ENCODE data around the gene SERF2.
A peak's percentile ranks its signal among the peaks of the same experiment; 100 is the strongest.
"Not testable (repeated sequence)": the region's sequence is repeated elsewhere in the genome, so short reads cannot be mapped to it uniquely, and the experiment has no call there.

SERF2 gene

DNA sequence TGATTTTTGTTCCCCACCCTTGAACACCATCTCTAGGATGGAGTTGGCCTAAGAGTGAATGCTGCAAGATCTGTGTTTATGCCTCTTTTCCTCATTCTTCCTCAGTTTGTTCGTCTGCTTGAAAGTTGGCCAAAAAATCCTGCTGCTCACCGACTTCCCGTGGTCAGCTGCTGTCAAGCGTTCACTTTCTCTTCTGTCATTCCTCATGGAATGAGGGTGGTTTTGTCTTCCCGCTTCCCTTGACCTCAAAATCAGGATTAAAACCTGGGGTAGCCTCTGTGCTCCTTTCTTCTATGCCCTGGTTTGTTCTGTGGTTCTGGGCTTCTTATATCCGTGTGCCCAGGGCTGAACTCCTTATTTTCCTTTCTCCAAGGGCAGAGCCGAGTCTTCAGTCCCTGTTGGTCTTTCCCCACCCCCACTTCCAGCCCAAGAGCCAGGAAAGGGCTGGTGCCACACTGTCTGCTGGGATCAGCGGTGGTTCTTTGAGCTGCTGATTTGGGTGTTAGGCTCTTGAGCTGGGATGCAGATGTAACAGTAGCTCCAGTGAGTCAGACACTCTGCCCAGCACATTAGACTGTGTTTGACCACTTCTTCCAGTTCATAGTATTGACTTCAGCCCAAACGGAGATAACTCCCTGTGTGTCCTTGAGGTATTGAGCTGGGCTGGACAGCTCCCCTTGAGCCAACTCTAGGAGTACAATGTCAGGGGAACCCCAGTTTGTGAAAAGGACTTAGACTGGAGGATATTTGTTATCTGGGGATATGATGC is 2.3 kb downstream of the SERF2 start:
- DNase-seq, result no peak

- no peak for DNase-seq
Observed at GRCh38 chr15:43795197-43795596, 3.1 kb downstream of the SERF2 start.

- DNase-seq, result no peak
Observed at GRCh38 chr15:43795997-43796396, 3.9 kb downstream of the SERF2 start.

- DNase-seq, result no peak
Observed at GRCh38 chr15:43796566-43796965, 4.4 kb downstream of the SERF2 start.

DNA sequence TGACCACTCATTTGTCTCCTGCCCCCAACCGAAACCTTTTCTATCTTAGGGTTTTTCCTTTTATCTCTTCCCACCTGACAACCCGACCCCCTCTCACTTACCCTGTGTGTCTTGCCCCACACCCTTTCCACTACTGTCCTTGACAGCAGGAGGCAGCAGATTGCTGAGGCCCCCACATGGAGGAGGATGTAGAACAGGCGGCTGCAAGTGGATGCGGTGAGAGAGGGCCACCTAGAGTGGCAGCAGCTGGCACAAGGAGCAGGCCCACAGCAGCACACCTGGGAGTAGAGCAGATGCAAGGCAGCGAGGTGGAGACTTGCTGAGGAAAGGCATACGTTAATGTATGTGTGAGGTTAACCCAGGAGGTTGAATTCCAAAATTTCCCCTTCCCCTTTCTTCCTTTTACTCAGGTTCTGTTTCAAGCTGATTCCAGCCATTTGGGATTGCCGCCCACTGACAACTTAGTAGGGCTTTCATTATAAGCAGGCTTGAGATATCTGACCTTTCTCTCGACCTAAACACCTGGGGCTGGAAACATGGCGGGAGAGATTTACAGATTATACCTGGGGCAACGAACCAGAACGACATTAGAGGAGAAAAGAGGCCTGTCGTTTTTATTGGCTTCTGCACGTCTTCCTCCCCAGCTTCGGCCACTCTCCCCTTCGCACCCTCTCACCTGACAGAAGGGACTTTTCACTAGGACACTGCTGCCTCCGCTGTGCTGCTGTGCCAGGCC is 7.3 kb downstream of the SERF2 start:
- peak; percentile 84 to 93 for DNase-seq

DNA sequence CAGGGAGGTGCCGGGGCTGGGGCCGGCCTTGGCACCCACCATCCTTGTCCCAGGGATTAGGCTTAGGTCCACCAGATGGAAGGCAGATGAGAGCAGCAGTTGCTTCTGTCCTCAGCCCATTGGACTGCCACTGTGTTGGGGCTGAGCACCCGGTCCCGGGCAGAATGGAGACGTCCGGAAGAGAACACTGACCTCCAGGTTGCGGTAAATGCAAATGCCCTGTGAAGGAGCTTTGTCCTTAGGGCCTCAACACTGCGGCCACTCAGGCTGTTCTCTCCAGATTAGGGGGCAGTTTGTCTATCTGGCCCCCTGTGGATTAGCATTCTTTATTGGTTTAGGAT is 7.8 kb downstream of the SERF2 start, which contains the start of gene SERINC4:
Gene SERINC4, minus strand, starts transcription at position 276 of the 341 bp plus-strand sequence. Its CDS starts 234 bp downstream, at position 42.
- DNase-seq, result peak; percentile 72 to 75

GRCh38 chr15:43800286-43801141 is 8.4 kb downstream of the SERF2 start, which contains the start of gene HYPK:
TSS of gene HYPK (plus strand) at chr15:43800599. CDS start at chr15:43800623, 24 bp downstream.
- DNase-seq, result peak; percentile 72 to 87

DNA sequence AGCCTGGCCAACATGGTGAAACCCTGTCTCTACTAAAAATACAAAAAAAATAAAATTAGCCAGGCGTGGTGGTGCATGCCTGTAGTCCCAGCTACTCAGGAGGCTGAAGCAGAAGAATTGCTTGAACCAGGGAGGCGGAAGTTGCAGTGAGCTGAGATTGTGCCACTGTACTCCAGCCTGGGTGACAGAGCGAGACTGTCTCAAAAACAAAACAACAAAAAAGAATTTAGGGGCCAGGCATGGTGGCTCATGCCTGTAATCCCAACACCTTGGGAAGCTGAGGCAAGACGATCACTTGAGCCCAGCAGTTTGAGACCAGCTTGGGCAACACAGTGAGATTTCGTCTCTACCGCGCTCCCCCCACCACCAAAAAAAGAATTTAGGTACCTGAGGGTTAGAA is 10.6 kb downstream of the SERF2 start:
- not testable (repeated sequence) for DNase-seq

- DNase-seq, result no peak
Observed at GRCh38 chr15:43808435-43808950, 16.4 kb downstream of the SERF2 start.

- no peak for DNase-seq
Observed at GRCh38 chr15:43808960-43809678, 17.0 kb downstream of the SERF2 start.

DNA sequence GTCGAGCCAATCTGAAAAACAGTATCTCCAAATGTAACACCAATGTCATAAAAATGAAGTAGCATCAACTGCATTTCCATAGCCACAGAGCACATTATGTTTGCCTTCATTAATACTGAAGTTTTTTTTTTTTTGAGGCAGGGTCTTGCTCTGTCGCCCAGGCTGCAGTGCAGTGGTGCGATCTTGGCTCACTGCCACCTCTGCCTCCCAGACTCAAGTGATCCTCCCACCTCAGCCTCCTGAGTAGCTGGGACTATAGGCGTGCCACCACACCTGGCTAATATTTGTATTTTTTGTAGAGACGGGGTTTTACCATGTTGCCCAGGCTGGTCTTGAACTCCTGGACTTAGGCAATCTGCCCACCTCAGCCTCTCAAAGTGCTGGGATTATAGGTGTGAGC is 22.9 kb downstream of the SERF2 start:
- DNase-seq, result not testable (repeated sequence)

DNA sequence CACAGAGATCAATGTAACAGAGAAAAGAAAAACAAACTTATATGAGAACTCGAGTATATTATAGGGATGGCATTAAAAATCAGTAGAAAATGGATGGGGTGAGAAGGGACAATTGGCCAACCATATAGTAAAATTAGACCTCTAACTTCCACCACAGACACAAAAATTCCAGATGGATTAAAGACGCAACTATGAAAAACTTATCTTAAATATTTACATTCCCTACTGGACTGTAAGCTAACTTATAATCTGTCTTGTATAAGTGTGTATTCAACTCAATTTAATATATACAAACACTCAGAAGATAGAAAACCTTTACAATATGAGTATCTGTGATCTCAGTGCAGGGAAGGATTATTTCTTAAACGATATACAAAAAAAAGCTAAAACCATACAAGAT is 29.4 kb downstream of the SERF2 start:
- DNase-seq, result no peak

DNA sequence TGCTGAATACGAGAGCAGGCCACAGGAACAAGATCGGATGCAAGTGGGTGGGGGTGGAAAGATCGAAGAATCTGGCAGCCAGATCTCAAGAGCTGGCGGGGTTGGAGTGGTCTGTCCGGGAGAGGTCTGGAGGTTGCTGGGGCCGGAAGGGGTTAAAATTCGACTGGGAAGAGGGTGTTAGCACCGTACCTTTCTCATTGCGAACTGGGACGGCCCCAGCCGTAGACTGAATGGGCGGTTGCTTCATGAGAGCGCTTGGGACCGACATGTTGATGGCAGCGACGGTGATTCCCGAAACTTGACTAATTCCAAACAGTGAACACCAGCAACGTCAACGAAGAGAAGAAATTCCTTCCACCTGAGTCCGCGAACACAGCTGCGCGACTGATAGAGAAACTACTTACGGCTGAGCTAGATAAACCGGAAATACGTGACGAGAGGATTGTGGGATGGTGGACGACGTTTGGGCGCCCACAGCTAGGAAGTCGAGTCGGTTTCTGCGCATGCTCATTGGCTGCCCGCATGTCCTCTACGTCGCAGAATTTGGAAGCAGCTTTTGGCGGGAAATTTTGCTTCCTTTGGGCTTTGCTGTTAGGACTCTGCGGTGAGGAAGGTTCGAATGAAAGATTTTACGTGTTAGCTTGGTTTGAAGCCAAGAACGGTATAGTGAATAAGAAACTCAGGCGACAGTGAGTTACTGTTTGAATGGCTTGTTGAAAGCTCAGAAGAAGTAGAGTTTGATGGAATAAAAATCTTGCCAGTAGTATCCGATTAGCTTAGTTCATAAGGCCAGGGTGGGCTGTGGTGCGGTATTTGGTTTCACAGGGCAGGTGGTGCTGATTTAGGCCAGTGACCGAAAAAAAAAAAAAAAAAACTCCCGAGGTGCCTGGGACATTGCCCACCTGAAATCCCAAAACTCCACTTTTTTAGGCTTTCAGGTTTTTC is 32.5 kb downstream of the SERF2 start, which contains the start of gene MFAP1:
Gene MFAP1, minus strand, starts transcription at position 389 of the 945 bp plus-strand sequence. Its CDS starts 121 bp downstream, at position 268.
- DNase-seq, result peak; percentile 97 to 99

DNA sequence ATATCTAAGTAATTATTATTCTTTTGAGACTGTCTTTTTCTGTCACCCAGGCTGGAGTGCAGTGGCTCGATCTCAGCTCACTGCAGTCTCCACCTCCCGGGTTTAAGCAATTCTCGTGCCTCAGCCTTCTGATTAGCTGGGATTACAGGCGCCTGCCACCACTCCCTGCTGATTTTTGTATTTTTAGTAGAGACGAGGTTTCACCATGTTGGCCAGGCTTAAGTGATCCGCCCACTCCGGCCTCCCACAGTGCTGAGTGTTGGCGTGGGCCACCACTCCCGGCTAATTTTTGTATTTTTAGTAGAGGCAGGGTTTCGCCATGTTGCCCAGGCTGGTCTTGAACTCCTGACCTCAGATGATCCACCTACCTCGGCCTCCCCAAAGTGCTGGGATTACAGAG is 33.2 kb downstream of the SERF2 start:
- DNase-seq, result not testable (repeated sequence)

DNA sequence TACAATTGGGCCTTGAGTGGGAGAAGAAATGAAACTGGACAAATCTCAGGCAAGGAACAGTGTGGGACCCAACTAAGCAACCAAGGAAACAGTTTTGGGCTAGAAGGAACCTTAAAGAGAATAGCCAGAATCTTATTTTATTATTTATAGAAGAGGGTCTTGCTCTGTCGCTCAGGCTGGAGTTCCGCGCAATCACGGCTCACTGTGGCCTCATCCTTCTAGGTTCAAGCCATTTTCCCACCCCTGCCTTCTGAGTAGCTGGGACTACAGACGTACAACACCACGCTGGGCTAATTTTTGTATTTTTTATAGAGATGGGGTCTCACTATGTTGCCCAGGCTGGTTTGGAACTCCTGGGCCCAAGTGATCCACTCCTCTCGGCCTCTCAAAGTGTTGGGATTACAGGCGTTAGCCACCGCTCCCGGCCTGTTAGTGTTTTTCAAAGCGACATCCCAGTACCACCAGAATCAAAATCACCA is 33.9 kb downstream of the SERF2 start:
- no peak for DNase-seq

DNA sequence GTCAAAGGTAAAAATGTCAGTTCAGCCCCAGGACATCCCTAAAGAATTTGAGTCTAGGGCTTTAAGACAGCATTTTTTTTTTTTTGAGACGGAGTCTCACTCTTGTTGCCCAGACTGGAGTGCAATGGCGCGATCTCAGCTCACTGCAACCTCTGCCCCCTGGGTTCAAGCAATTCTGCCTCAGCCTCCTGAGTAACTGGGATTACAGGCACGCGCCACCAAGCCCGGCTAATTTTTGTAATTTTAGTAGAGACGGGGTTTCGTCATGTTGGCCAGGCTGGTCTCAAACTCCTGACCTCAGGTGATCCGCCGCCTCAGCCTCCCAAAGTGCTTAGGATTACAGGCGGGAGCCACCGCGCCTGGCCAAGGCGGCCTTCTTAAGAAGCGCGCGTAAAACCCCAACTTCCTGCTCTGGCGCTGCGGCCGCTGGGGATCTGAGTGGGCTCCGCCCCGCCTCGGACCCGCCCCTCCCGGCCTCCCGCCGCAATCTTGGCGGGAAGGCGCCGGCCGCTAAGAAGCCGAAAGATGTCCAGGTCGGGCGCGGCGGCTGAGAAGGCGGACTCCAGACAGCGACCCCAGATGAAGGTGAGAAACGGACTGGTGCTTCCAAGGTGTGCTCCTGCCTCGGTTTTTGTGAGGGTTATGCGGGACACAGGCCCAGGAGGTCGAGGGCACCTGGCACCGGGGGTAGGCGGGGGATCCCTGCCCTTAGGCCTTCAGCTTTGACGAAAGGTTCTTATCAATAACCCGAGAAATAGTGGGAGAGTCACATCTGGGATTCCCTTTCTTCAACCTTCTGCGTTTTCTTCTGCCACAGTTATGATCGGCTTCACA is 34.6 kb downstream of the SERF2 start, which contains the start of gene WDR76:
Gene WDR76, plus strand, starts transcription at position 495 of the 834 bp plus-strand sequence. Its CDS starts 31 bp downstream, at position 526.
- DNase-seq, result peak; percentile 87 to 90

- peak in 1 of 2 experiments; percentile 8 for DNase-seq
Observed at GRCh38 chr15:43828061-43828657, 36.0 kb downstream of the SERF2 start.

DNA sequence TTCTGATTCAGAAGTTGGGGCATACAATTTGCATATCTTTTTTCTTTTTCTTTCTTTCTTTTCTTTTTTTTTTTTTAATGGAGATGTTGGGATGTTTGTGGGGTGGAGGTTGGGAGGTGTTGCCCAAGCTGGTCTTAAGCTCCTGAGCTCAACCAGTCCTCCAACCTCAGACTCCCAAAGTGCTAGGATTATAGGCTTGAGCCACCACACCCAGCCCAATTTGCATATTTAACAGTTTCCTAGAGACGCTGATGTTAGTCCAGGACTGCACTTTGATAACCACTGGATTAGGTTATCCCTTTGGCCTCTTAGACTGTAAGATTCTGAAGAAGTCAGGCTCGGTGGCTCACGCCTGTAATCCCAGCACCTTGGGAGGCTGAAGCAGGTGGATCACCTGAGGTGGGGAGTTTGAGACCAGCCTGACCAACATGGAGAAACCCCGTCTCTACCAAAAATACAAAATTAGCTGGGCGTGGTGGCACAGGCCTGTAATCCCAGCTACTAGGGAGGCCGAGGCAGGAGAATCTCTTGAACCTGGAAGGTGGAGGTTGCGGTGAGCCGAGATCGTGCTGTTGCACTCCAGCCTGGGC is 37.9 kb downstream of the SERF2 start:
- DNase-seq, result not testable (repeated sequence)
